ENCODE data around the gene DSTN.
"Not testable (repeated sequence)": the region's sequence is repeated elsewhere in the genome, so short reads cannot be mapped to it uniquely, and the experiment has no call there.

The DSTN gene

GRCh38 chr20:17653835-17654648 lies 84.2 kb downstream of the DSTN start:
- no peak for DNase-seq

DNA sequence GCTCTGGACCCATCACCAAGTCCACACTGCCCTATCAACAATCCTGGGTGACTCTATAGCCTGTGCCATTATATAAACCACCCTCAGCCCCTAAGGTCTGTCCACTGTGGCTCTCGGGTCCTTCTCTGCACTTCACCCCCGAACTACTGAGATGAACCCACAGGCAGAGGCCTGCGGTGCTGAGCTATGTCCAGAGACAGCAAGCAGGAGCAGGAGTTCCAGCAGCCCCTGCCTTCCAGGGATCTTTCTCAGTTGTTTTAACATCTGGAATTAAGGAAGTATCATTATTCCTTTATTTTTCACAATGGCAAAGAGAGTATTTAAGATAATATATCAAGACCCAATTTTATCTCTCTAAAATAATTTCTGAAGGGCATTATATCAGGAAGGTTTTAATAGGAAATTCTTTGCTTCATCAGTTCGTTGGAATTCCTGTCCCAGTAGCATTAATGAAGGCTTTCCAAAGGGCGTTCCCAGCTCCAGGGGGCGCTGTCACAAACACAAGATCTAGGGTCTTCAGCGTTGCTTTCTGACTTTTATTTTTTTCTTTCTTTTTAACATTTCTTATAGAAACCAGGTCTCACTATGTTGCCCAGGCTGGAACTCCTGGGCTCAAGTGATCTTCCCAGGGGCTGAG lies 84.9 kb downstream of the DSTN start:
- DNase-seq: no peak

GRCh38 chr20:17655286-17655651 lies 85.4 kb downstream of the DSTN start:
- no peak for DNase-seq

DNA sequence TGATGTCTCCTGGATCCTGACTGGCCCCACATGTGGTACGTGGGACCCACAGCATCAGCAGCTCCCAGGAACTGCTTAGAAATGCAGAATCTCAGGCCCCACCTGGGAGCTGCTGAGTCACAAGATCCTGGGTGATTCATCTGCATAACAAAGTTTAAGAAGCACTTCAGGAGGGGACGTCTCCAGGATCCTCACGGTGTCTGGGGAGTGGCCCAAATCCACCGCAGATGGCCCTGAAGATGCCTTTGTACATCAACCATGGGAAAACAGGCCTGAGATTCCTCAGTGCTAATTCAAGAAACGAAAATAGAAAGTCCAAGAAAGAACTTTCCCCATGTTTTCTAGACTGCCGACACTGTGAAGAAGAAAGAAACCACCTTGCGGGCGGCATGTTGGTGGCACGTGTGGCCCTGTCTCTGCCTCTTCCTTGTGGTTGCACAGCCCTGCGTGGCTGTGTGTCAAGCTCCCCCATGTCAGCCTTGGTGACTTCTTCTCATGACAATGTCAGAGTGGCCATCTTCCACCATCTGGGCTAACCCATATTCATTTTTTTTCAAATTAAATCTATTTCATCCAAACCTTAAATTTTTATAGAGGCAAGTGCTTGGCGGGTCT lies 86.1 kb downstream of the DSTN start:
- no peak for DNase-seq

DNA sequence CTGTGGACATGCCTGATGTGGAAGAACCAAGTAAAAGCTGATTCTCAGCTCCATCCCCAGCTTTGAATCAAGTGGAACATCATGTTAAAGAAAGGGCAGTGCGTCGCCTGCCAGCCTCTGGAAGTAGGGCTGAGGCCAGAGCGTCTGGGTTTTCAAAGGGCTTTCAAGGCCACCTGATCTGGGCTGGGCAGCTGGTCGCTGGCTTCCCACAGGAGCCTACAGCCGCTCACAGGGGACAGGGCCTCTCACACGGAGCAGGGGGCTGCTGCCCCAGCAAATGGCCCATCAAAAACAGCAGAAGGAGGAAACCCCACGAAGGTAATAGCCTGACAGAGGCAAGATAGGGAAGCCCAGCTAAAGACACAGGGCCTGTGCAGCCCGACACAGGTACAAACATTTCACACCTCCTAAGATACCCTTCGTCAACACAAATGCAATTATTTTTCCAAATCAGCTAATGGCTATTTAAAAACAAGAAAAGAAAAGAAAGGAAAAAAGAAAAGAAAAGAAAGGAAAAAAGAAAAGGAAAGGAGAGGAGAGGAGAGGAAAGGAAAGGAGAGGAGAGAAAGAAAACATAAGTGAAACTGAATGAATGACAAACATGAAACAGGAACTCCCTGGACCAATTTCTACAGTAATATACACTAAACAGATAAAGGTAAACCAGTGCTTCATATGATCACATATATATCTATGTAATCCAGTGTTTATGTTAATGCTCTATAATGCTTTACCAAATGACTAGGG lies 87.4 kb downstream of the DSTN start:
- no peak for DNase-seq

- DNase-seq: no peak
These were observed 88.2 kb downstream of the DSTN start for GRCh38 chr20:17657898-17658647.

- no peak for DNase-seq
These were observed 88.7 kb downstream of the DSTN start for GRCh38 chr20:17658648-17658993.

- not testable (repeated sequence) for DNase-seq
These were observed 89.5 kb downstream of the DSTN start for GRCh38 chr20:17659344-17659743.

Measured in activated effector memory CD4-positive, alpha-beta T cell treated with Interleukin-2 at 50 U/mL for 16 hours (primary cell).